HepG2 (cell line): ENCODE data around the gene SYNPO. TPM values are rescaled to one million over a fixed set of nuclear protein-coding genes. Genes with fewer than 3 reads are reported as not detected.

Experiments
- ATAC-seq: fragments of 200-7000 bp; cut with Tn5 transposase; 3 replicates; pipeline ENCODE4 v1.9.1; 2020; ENCODE audit warnings: mild to moderate bottlenecking, moderate library complexity
- BruUV-seq: library from RNA; stranded (reverse); fragments of 400-500 nt; replicated peaks from 2 replicates; lab custom pipeline; 2021; lab: Mats Ljungman, UMichigan
- CTCF ChIA-PET: fragments of 300-600 bp; formaldehyde crosslinking; extraction: SDS; loops from one replicate; lab custom pipeline; 2021; ENCODE audit warnings: low total read pairs, inconsistent platforms, low intra/inter-chr PET ratio; lab: Yijun Ruan, JAX
- POLR2A ChIA-PET: fragments of 350-600 bp; sonication (Branson Sonifier 250); formaldehyde crosslinking; loops from one replicate; lab custom pipeline; 2020; ENCODE audit warnings: antibody characterized with exemption, inconsistent platforms; lab: Yijun Ruan, JAX
- DNase-seq: peaks from one replicate; pipeline ENCODE4 v3.0.0-alpha.2; 2015; ENCODE audit warnings: low spot score
- FAIRE-seq: peaks from 3 replicates; lab custom pipeline; 2011; peaks lifted over from hg19 to GRCh38; lab: Jason Lieb, UNC
- H2AFZ ChIP-seq: one replicate; pipeline ENCODE4 v1.6.1; 2011; ENCODE audit warnings: low read length, inconsistent platforms
- H3K27ac ChIP-seq: fragments of 300-600 bp; 3 replicates; pipeline ENCODE4 v1.8.0; 2011; ENCODE audit warnings: mixed run types, mild to moderate bottlenecking, mixed read lengths, low read length, inconsistent platforms; ENCODE audit not compliant: insufficient read depth; ENCODE audit errors: extremely low read length
- H3K27me3 ChIP-seq, 2 experiments: fragments of 200-600 bp in 1 of 2; 2 replicates in 1 of 2; 3 replicates in 1 of 2; pipeline versions ENCODE4 v1.6.0 to v1.8.0; 2011; ENCODE audit warnings: low read length in 2 of 2, mild to moderate bottlenecking in 2 of 2, moderate library complexity in 2 of 2, inconsistent platforms in 1 of 2; ENCODE audit not compliant: insufficient read depth in 2 of 2, control insufficient read depth in 1 of 2
- H3K36me3 ChIP-seq, 2 experiments: fragments of 200-600 bp in 1 of 2; replicated peaks in 1 of 2; 2 replicates in 1 of 2; 3 replicates in 1 of 2; pipeline versions ENCODE4 v1.5.1 to v1.8.0; 2011; ENCODE audit warnings: low read length in 2 of 2, inconsistent platforms in 1 of 2; ENCODE audit not compliant: insufficient read depth in 2 of 2, control insufficient read depth in 1 of 2
- H3K4me1 ChIP-seq: 2 replicates; pipeline ENCODE4 v1.5.1; 2012; ENCODE audit warnings: low read length, inconsistent platforms; ENCODE audit not compliant: insufficient read depth
- H3K4me2 ChIP-seq: 2 replicates; pipeline ENCODE4 v1.6.0; 2011; ENCODE audit warnings: low read depth, low read length, inconsistent platforms
- H3K4me3 ChIP-seq, 3 experiments: fragments of 200-600 bp in 1 of 3; sonication (generic), shearing (Covaris generic) in 1 of 3; replicated peaks in 1 of 3; 2 replicates each; pipeline ENCODE4 v1.5.1; 2011 to 2016; ENCODE audit warnings: low read length in 3 of 3, inconsistent platforms in 2 of 3, low read depth in 2 of 3, mild to moderate bottlenecking in 2 of 3, control low read depth in 1 of 3, mixed read lengths in 1 of 3; ENCODE audit not compliant: insufficient read depth in 1 of 3
- H3K79me2 ChIP-seq: one replicate; pipeline ENCODE4 v1.6.1; 2011; ENCODE audit warnings: low read length, inconsistent platforms; ENCODE audit not compliant: insufficient read depth
- H3K9ac ChIP-seq: 2 replicates; pipeline ENCODE4 v1.6.0; 2011; ENCODE audit warnings: mild to moderate bottlenecking, low read depth, low read length, inconsistent platforms; ENCODE audit not compliant: insufficient read depth
- H3K9me3 ChIP-seq: 2 replicates; pipeline ENCODE4 v1.5.1; 2012; ENCODE audit warnings: mild to moderate bottlenecking, low read length
- H4K20me1 ChIP-seq: 2 replicates; pipeline ENCODE4 v1.6.0; 2011; ENCODE audit warnings: inconsistent platforms, mild to moderate bottlenecking, low read length, moderate library complexity; ENCODE audit not compliant: insufficient read depth
- ASH2L ChIP-seq: fragments of 300-600, 200-600 bp; sonication (generic); IDR thresholded peaks from 2 replicates; pipeline ENCODE4 v1.7.0; 2017; ENCODE audit warnings: low read depth, mild to moderate bottlenecking, moderate library complexity, mixed read lengths, low read length; ENCODE audit not compliant: insufficient read length
- GABPA ChIP-seq, 2 experiments: IDR thresholded peaks; 2 replicates each; pipeline ENCODE4 v1.6.1; 2011 to 2016; ENCODE audit warnings: low read depth in 2 of 2, low read length in 1 of 2, missing biosample characterization in 1 of 2, missing genetic modification characterization in 1 of 2
- SMAD9 ChIP-seq: sonication (generic); formaldehyde crosslinking; IDR thresholded peaks from 2 replicates; pipeline ENCODE4 v1.5.1; 2020; ENCODE audit warnings: mild to moderate bottlenecking, missing genetic modification reagents
- SPEN ChIP-seq: sonication (generic); formaldehyde crosslinking; IDR thresholded peaks from 2 replicates; pipeline ENCODE4 v1.5.1; 2020; ENCODE audit warnings: low read depth, mild to moderate bottlenecking, missing genetic modification reagents
- ZIK1 ChIP-seq: sonication (generic); formaldehyde crosslinking; IDR thresholded peaks from 2 replicates; pipeline ENCODE4 v1.5.0; 2020; ENCODE audit warnings: mild to moderate bottlenecking, low read depth, missing genetic modification reagents, borderline replicate concordance
- ZMYM4 ChIP-seq: sonication (generic); formaldehyde crosslinking; IDR thresholded peaks from 2 replicates; pipeline ENCODE4 v1.8.1; 2023; ENCODE audit warnings: mild to moderate bottlenecking, missing genetic modification reagents
- ZNF10 ChIP-seq: sonication (generic); formaldehyde crosslinking; IDR thresholded peaks from 2 replicates; pipeline ENCODE4 v1.4.0; 2020; ENCODE audit warnings: mild to moderate bottlenecking, low read depth, missing genetic modification reagents, borderline replicate concordance
- ZNF232 ChIP-seq: sonication (generic); formaldehyde crosslinking; IDR thresholded peaks from 2 replicates; pipeline ENCODE4 v1.4.0; 2020; ENCODE audit warnings: missing genetic modification reagents, borderline replicate concordance
- ZNF619 ChIP-seq: sonication (generic); formaldehyde crosslinking; IDR thresholded peaks from 2 replicates; pipeline ENCODE4 v1.4.0; 2020; ENCODE audit warnings: mild to moderate bottlenecking, missing genetic modification reagents
- ZSCAN31 ChIP-seq: sonication (generic); formaldehyde crosslinking; IDR thresholded peaks from 2 replicates; pipeline ENCODE4 v1.5.0; 2020; ENCODE audit warnings: low read depth, mild to moderate bottlenecking, missing genetic modification reagents
- WGBS: methylation state at CpG from one replicate; pipeline ENCODE4 v1.1.6; 2017; ENCODE audit warnings: low lambda C conversion rate; 5-methylcytosine and 5-hydroxymethylcytosine counted together
- in situ Hi-C: cut with HindIII; loops from 2 replicates; pipeline ENCODE4 v1.10.0; 2017; ENCODE audit warnings: low pct_unique_long_range_greater_than_20kb; ENCODE audit not compliant: extremely low pct_ligation_motif_present
- intact Hi-C: fragments of 100-400 bp; cut with micrococcal nuclease; formaldehyde crosslinking; loops from one replicate; pipeline ENCODE4 v1.10.0; 2022; ENCODE audit not compliant: unreplicated experiment
- polyA plus RNA-seq, 8 experiments: library from polyadenylated mRNA; depleted of rRNA in 3 of 8; stranded (reverse) in 7 of 8; unstranded in 1 of 8; fragments of >200 nt; fragmentation: Illumina TruSeq in 4 of 8; extraction: Trizol in 4 of 8; gene quantifications; 2 replicates each; pipeline versions ENCODE4 v1.2.1 to v1.2.3, GENCODE V29; 2011 to 2016; ENCODE audit warnings: low read depth in 4 of 8, missing spikeins in 1 of 8, mixed read lengths in 1 of 8; ENCODE audit not compliant: insufficient read depth in 1 of 8
- total RNA-seq, 5 experiments: library from RNA; depleted of rRNA; stranded (reverse); fragments of >200 nt; fragmentation: Illumina TruSeq; extraction: Trizol; gene quantifications; 2 replicates each; pipeline ENCODE4 v1.2.3, GENCODE V29; 2016; ENCODE audit warnings: low read depth in 1 of 5
- TF ChIP-seq, protein P1 (sequence below): sonication (generic); formaldehyde crosslinking; IDR thresholded peaks from 2 replicates; pipeline ENCODE4 v1.5.1; 2020; ENCODE audit warnings: missing genetic modification reagents, mild to moderate bottlenecking, borderline replicate concordance
- TF ChIP-seq, protein P2 (sequence below): sonication (generic); formaldehyde crosslinking; IDR thresholded peaks from 2 replicates; pipeline ENCODE4 v1.4.0; 2020; ENCODE audit warnings: low read depth, mild to moderate bottlenecking, missing genetic modification reagents
- TF ChIP-seq, protein P3 (sequence below): sonication (generic); formaldehyde crosslinking; IDR thresholded peaks from 2 replicates; pipeline ENCODE4 v1.5.0; 2020; ENCODE audit warnings: mild to moderate bottlenecking, missing genetic modification reagents, borderline replicate concordance

The SYNPO gene
- total and polyA plus RNA-seq, 2 of the 13 experiments (the other 11 are each of a cell fraction or from before 2014, with no cell fraction given): 0.09 to 0.30 TPM

GRCh38 chr5:150665044-150665443 is 24.6 kb downstream of the SYNPO start:
- TF ChIP-seq, protein P1, sequence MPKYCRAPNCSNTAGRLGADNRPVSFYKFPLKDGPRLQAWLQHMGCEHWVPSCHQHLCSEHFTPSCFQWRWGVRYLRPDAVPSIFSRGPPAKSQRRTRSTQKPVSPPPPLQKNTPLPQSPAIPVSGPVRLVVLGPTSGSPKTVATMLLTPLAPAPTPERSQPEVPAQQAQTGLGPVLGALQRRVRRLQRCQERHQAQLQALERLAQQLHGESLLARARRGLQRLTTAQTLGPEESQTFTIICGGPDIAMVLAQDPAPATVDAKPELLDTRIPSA (CRISPR knock-in tag): no peak
- no peak for TF ChIP-seq GABPA (IDR thresholded peaks at IDR 0.05; ENCODE audit: low read depth, low read length)
- TF ChIP-seq GABPA (CRISPR knock-in tag; IDR thresholded peaks at IDR 0.05; ENCODE audit: low read depth): no peak
- no peak for TF ChIP-seq ZMYM4 (CRISPR knock-in tag)
- no peak for TF ChIP-seq ZNF619 (CRISPR knock-in tag)
- TF ChIP-seq SPEN: no peak
- FAIRE-seq (no peak), DNase-seq (no peak), ATAC-seq (peak; percentile 64; the same call in 2 of the 3 replicates)
- H3K36me3 ChIP-seq: no peaks in the 10 kb centered on the region
- H3K9ac ChIP-seq: no peak overlapping the region
- no peak overlapping the region for H3K4me3 ChIP-seq
- POLR2A ChIA-PET: no interaction called here
- H3K4me2 ChIP-seq: no peak overlapping the region
- no peaks in the 10 kb centered on the region for H4K20me1 ChIP-seq
- no peak overlapping the region for H3K27ac ChIP-seq
- in situ Hi-C loops: loop anchor here (25.0 kb wide), 1 partner anchor 203 kb away; no protein-coding TSS in a partner anchor
- no TSS peak for BruUV-seq
- H2AFZ ChIP-seq: no peak overlapping the region
- H3K27me3 ChIP-seq: peaks cover 3 to 24% of the 10 kb centered on the region in 2 experiments; a peak in 4 of 5 replicates
- H3K9me3 ChIP-seq: no peaks in the 10 kb centered on the region
- intact Hi-C loops: no loop called here
- WGBS: 3% methylated on average over 6 of the region's 12 CpGs
- H3K79me2 ChIP-seq: no peaks in the 10 kb centered on the region
- CTCF ChIA-PET: no interaction called here
- no peaks in the 10 kb centered on the region for H3K4me1 ChIP-seq

- Histone ChIP-seq H2AFZ (no peak overlapping the region), H3K4me3 (no peak overlapping the region), H3K4me1 (no peaks in the 10 kb centered on the region), H4K20me1 (no peaks in the 10 kb centered on the region), H3K27me3 (peaks cover 0 to 29% of the 10 kb centered on the region in 2 experiments; a peak in 2 of 5 replicates), H3K4me2 (no peak overlapping the region), H3K36me3 (no peaks in the 10 kb centered on the region), H3K9ac (no peak overlapping the region), H3K9me3 (no peaks in the 10 kb centered on the region), H3K27ac (no peak overlapping the region), H3K79me2 (no peaks in the 10 kb centered on the region)
- WGBS: 66% methylated on average over 13 of the region's 14 CpGs
- intact Hi-C loops: no loop called here
- ATAC-seq (no peak), FAIRE-seq (no peak), DNase-seq (no peak)
- BruUV-seq: no TSS peak
- ChIA-PET CTCF (no interaction called here), POLR2A (no interaction called here)
- in situ Hi-C loops: loop anchor here (25.0 kb wide), 1 partner anchor 208 kb away; no protein-coding TSS in a partner anchor
- no peak for TF ChIP-seq ZSCAN31 (CRISPR knock-in tag)
- no peak for TF ChIP-seq ZNF232 (CRISPR knock-in tag)
- TF ChIP-seq, protein P2, sequence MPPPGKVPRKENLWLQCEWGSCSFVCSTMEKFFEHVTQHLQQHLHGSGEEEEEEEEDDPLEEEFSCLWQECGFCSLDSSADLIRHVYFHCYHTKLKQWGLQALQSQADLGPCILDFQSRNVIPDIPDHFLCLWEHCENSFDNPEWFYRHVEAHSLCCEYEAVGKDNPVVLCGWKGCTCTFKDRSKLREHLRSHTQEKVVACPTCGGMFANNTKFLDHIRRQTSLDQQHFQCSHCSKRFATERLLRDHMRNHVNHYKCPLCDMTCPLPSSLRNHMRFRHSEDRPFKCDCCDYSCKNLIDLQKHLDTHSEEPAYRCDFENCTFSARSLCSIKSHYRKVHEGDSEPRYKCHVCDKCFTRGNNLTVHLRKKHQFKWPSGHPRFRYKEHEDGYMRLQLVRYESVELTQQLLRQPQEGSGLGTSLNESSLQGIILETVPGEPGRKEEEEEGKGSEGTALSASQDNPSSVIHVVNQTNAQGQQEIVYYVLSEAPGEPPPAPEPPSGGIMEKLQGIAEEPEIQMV (CRISPR knock-in tag): no peak
- no peak for TF ChIP-seq ZMYM4 (CRISPR knock-in tag)
- TF ChIP-seq SMAD9: no peak
- no peak for TF ChIP-seq ZNF10 (CRISPR knock-in tag)
- TF ChIP-seq, protein P3, sequence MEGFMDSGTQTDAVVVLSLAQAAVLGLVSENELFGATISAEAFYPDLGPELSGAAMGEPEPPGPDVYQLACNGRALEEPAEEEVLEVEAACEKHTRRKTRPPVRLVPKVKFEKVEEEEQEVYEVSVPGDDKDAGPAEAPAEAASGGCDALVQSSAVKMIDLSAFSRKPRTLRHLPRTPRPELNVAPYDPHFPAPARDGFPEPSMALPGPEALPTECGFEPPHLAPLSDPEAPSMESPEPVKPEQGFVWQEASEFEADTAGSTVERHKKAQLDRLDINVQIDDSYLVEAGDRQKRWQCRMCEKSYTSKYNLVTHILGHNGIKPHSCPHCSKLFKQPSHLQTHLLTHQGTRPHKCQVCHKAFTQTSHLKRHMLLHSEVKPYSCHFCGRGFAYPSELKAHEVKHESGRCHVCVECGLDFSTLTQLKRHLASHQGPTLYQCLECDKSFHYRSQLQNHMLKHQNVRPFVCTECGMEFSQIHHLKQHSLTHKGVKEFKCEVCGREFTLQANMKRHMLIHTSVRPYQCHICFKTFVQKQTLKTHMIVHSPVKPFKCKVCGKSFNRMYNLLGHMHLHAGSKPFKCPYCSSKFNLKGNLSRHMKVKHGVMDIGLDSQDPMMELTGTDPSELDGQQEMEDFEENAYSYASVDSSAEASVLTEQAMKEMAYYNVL: no peak
- TF ChIP-seq ASH2L: no peak
- no peak for TF ChIP-seq ZIK1 (CRISPR knock-in tag)
Measured at GRCh38 chr5:150670275-150670947, 30.0 kb downstream of the SYNPO start.
